GM19324 (cell line): ENCODE data around the gene ZGLP1.
"Not testable (repeated sequence)": the region's sequence is repeated elsewhere in the genome, so short reads cannot be mapped to it uniquely, and the experiment has no call there.

Experiments used
- ATAC-seq: cut with Tn5 transposase; IDR thresholded peaks from one replicate; pipeline ENCODE4 v1.9.1; 2021; ENCODE audit warnings: mild to moderate bottlenecking, moderate library complexity; ENCODE audit not compliant: unreplicated experiment, low FRiP score

Gene ZGLP1

GRCh38 chr19:10283301-10284064 lies 26.1 kb downstream of the ZGLP1 start:
- ATAC-seq: no peak

GRCh38 chr19:10282043-10282442 lies 27.6 kb downstream of the ZGLP1 start:
- not testable (repeated sequence) for ATAC-seq

GRCh38 chr19:10279737-10280442 lies 29.7 kb downstream of the ZGLP1 start:
- ATAC-seq: no peak

- ATAC-seq: no peak
Measured at GRCh38 chr19:10278935-10279334, 30.7 kb downstream of the ZGLP1 start.

- ATAC-seq: no peak
Measured at GRCh38 chr19:10277795-10278589, 31.6 kb downstream of the ZGLP1 start.

GRCh38 chr19:10274589-10274988 lies 35.0 kb downstream of the ZGLP1 start:
- ATAC-seq: no peak

GRCh38 chr19:10271543-10272086 lies 38.0 kb downstream of the ZGLP1 start:
- peak; percentile 1 for ATAC-seq

- peak; percentile 45 for ATAC-seq
Measured at GRCh38 chr19:10270616-10271394, 38.8 kb downstream of the ZGLP1 start, which contains the start of gene ICAM1. Gene ICAM1 (plus strand): TSS chr19:10271120. CDS start chr19:10271160, 40 bp downstream.

GRCh38 chr19:10270180-10270615 lies 39.4 kb downstream of the ZGLP1 start:
- ATAC-seq: peak; percentile 27

GRCh38 chr19:10269333-10270179 lies 40.1 kb downstream of the ZGLP1 start:
- peak; percentile 32 for ATAC-seq

- ATAC-seq: no peak
Measured at GRCh38 chr19:10268071-10268470, 41.5 kb downstream of the ZGLP1 start.

- ATAC-seq: no peak
Measured at GRCh38 chr19:10266706-10267105, 42.9 kb downstream of the ZGLP1 start.

- no peak for ATAC-seq
Measured at GRCh38 chr19:10262771-10263170, 46.8 kb downstream of the ZGLP1 start.

GRCh38 chr19:10260141-10260584 lies 49.5 kb downstream of the ZGLP1 start:
- no peak for ATAC-seq

- ATAC-seq: no peak
Measured at GRCh38 chr19:10259162-10259905, 50.3 kb downstream of the ZGLP1 start.

- ATAC-seq: no peak
Measured at GRCh38 chr19:10258080-10258710, 51.4 kb downstream of the ZGLP1 start.

GRCh38 chr19:10256970-10257615 lies 52.5 kb downstream of the ZGLP1 start:
- ATAC-seq: no peak
